ENCODE results near the gene NXPE1. TPM values are rescaled to one million over a fixed set of nuclear protein-coding genes. Genes with fewer than 3 reads are reported as not detected.

Gene NXPE1
- polyA plus RNA-seq, 1 donor from 2014 or later, result not detected

DNA sequence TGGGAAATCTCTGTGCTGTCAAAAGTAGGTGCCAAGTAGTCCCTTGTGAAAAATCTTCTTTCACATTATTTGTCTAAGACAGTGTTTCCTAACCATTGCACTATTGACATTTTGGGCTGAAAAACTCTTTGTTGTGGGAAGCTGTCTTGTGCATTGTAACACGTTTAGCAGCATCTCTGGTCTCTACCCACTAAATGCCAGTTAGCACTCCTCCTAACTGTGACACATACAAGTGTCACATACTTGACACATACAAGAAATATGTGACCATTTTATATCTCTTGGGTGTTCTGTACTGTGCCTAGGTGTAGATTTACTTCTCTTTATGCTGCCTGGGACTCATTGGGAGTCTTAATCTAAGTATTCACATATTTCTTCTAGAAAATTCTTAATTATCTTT lies 57.8 kb downstream of the NXPE1 start:
- Mint-ChIP-seq H3K9me3 (peaks cover 0 to 3% (median 2%) of the 10 kb centered on the region in 3 donors), H3K4me1 (no peaks in the 10 kb centered on the region), H3K4me3 (no peak overlapping the region), H3K27ac (no peak overlapping the region), H3K36me3 (peaks cover 2% of the 10 kb centered on the region), H3K27me3 (peaks cover 11% of the 10 kb centered on the region)

- H3K27me3 Mint-ChIP-seq, result peaks cover 4% of the 10 kb centered on the region
- no peaks in the 10 kb centered on the region for H3K36me3 Mint-ChIP-seq
- peaks cover 0 to 3% (median 0%) of the 10 kb centered on the region in 3 donors for H3K9me3 Mint-ChIP-seq
- no peak overlapping the region for H3K27ac Mint-ChIP-seq
- H3K4me1 Mint-ChIP-seq, result no peaks in the 10 kb centered on the region
- H3K4me3 Mint-ChIP-seq, result no peak overlapping the region
Observed at GRCh38 chr11:114499756-114500155, 59.9 kb downstream of the NXPE1 start.

- Mint-ChIP-seq H3K27ac (no peak overlapping the region), H3K27me3 (no peaks in the 10 kb centered on the region), H3K9me3 (peaks cover under 1 to 7% (median under 1%) of the 10 kb centered on the region in 3 donors), H3K4me3 (no peak overlapping the region), H3K4me1 (no peaks in the 10 kb centered on the region), H3K36me3 (peaks cover 2% of the 10 kb centered on the region)
Observed at GRCh38 chr11:114496915-114497314, 62.8 kb downstream of the NXPE1 start.

GRCh38 chr11:114483929-114484328 lies 75.8 kb downstream of the NXPE1 start:
- peaks cover 3 to 8% (median 7%) of the 10 kb centered on the region in 3 donors for H3K4me1 Mint-ChIP-seq
- peaks cover 2% of the 10 kb centered on the region for H3K27me3 Mint-ChIP-seq
- peaks cover 1% of the 10 kb centered on the region for H3K36me3 Mint-ChIP-seq
- no peak overlapping the region for H3K4me3 Mint-ChIP-seq
- H3K9me3 Mint-ChIP-seq, result peaks cover 0 to 3% (median 3%) of the 10 kb centered on the region in 3 donors
- no peak overlapping the region for H3K27ac Mint-ChIP-seq

GRCh38 chr11:114482114-114482513 lies 77.6 kb downstream of the NXPE1 start:
- H3K36me3 Mint-ChIP-seq, result peaks cover 1% of the 10 kb centered on the region
- no peak overlapping the region for H3K4me3 Mint-ChIP-seq
- peaks cover 0 to 3% (median 1%) of the 10 kb centered on the region in 3 donors for H3K9me3 Mint-ChIP-seq
- H3K4me1 Mint-ChIP-seq, result peaks cover 3 to 8% (median 7%) of the 10 kb centered on the region in 3 donors
- H3K27me3 Mint-ChIP-seq, result peaks cover 2% of the 10 kb centered on the region
- no peak overlapping the region for H3K27ac Mint-ChIP-seq

DNA sequence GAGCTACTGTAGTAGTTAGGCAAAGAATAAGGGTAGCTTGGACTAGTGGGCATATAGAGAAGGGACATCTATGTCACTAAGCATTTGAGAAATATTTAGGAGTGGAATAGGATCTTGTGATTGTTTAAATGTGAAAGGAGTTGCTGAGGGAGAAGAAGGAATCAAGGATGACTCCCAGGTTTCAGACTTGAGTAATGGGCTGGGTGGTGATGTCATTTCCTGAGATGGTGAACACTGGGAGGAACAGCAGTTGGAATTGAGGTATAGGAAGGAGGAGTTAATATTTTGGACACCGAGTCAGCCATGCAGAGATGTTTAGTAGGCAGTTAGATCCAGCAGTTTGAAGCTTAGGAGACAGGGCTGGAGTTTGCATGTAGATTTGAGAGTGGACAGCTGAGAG lies 80.3 kb downstream of the NXPE1 start:
- Mint-ChIP-seq H3K4me3 (no peak overlapping the region), H3K36me3 (peaks cover 1% of the 10 kb centered on the region), H3K27me3 (no peaks in the 10 kb centered on the region), H3K27ac (no peak overlapping the region), H3K9me3 (peaks cover 0 to 1% (median 0%) of the 10 kb centered on the region in 3 donors), H3K4me1 (peaks cover 3 to 8% (median 6%) of the 10 kb centered on the region in 3 donors)

DNA sequence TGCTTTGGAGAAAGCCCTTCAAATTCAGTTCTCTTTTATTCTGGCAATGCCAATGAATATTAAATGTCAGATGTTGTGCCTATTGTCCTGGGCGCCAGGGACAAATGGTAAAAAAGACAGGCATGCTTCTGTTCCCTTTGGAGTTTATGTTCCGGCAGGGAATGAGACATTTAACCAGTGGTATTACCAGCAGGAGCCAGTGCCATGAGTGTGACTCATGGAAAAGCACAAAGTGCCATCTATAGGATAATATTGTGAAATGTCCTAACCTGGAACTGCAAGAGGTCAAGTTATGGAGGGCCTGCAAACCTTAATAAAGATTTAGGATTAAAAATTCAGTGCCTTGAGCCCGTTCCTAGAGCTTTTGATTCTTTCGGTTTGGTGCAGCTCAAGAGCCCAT lies 80.9 kb downstream of the NXPE1 start:
- no peak overlapping the region for H3K4me3 Mint-ChIP-seq

GRCh38 chr11:114478001-114478410 lies 81.7 kb downstream of the NXPE1 start:
- H3K36me3 Mint-ChIP-seq, result peaks cover 1% of the 10 kb centered on the region
- no peaks in the 10 kb centered on the region for H3K27me3 Mint-ChIP-seq
- H3K9me3 Mint-ChIP-seq, result peaks cover 0 to 2% (median 0%) of the 10 kb centered on the region in 3 donors
- H3K4me1 Mint-ChIP-seq, result peaks cover 3 to 8% (median 6%) of the 10 kb centered on the region in 3 donors
- no peak overlapping the region for H3K27ac Mint-ChIP-seq
- H3K4me3 Mint-ChIP-seq, result no peak overlapping the region

More for the DNA sequence above, 80.9 kb downstream of the NXPE1 start:
- H3K4me1 Mint-ChIP-seq, result peaks cover 3 to 8% (median 6%) of the 10 kb centered on the region in 3 donors
- H3K27me3 Mint-ChIP-seq, result no peaks in the 10 kb centered on the region
- H3K9me3 Mint-ChIP-seq, result peaks cover 0 to 2% (median 0%) of the 10 kb centered on the region in 3 donors
- peaks cover 1% of the 10 kb centered on the region for H3K36me3 Mint-ChIP-seq
- no peak overlapping the region for H3K27ac Mint-ChIP-seq

DNA sequence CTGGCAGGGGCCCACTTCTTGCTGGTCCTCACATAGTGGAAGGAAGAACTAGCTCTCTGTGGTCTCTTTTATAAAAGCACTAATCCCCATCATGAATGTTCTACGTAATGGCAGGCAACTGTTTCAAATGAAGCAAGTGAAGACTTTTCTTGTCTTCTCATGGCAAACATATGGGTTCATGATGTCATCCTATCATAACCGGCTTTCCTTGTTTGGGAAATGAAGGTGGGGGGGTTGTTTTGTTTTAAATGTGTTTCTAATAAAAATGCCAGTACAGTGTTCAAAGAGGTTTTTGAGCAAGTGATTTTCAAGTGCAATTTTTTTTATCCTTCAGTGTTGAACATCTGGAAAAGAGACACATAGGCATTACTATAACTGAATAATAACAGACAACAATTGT lies 87.0 kb downstream of the NXPE1 start:
- H3K36me3 Mint-ChIP-seq, result peaks cover 5% of the 10 kb centered on the region
- H3K9me3 Mint-ChIP-seq, result peaks cover 0 to 3% (median 2%) of the 10 kb centered on the region in 3 donors
- no peaks in the 10 kb centered on the region for H3K4me1 Mint-ChIP-seq
- no peaks in the 10 kb centered on the region for H3K27me3 Mint-ChIP-seq
- no peak overlapping the region for H3K27ac Mint-ChIP-seq
- no peak overlapping the region for H3K4me3 Mint-ChIP-seq

Other genes with a start within 250 kb of the NXPE1 start
- gene C11orf71, start 159.4 kb downstream of the NXPE1 start, polyA plus RNA-seq, result 9.0 TPM
- 34.9 TPM for gene RBM7, start 159.2 kb downstream of the NXPE1 start, polyA plus RNA-seq
- 34.0 TPM for gene REXO2, start 120.4 kb downstream of the NXPE1 start, polyA plus RNA-seq
- gene NXPE4, start 35.9 kb upstream of the NXPE1 start, polyA plus RNA-seq, result not detected
- gene NXPE2, start 118.6 kb upstream of the NXPE1 start, polyA plus RNA-seq, result not detected

All from IgD-negative memory B cell (primary cell).